HG03108 (cell line): ENCODE measurements around the gene CDH24.
A peak's percentile ranks its signal among the peaks of the same experiment; 100 is the strongest.

Experiments used
- ATAC-seq: cut with Tn5 transposase; IDR thresholded peaks from one replicate; pipeline ENCODE4 v1.9.1; 2021; ENCODE audit warnings: moderate library complexity; ENCODE audit not compliant: unreplicated experiment

Gene CDH24

DNA sequence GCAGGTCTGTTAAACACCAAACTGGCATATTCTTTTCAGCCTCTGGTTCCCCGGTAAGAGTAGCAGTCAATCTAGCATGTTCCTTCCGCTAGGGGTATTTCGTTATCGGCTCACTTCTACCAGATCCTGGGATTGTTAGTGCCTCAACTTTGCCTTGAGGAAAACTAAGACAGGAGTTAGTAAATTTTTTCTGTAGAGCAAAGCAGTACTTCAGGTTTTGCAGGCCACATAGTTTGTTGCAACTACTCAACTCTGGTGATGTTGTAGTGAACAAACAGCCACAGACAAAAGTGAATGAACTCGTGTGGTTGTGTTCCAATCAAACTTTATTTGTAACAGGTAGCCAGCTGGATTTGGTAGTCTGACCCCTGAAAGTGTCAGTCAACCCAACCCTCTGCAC, 6.3 kb upstream of the CDH24 start:
- ATAC-seq: no peak

DNA sequence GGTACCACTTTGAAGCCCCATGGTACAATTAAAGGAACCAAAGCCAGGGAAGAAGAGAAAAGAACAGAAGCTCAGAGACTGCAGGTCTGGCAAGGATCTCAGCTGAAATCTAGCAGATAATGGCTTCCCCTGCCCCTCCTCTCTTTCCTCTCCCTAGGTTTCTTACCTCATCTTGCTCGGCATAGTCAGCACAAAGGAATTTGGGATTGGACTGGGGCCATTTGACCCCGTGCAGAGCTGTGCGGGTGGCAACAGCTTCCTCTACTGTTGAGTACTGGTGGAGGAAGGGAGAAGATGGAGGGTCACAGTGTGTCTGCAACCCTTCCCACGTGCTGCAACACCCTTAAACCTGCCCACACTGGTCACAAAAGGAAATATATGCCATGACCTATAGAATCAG, 4.7 kb upstream of the CDH24 start:
- no peak for ATAC-seq

DNA sequence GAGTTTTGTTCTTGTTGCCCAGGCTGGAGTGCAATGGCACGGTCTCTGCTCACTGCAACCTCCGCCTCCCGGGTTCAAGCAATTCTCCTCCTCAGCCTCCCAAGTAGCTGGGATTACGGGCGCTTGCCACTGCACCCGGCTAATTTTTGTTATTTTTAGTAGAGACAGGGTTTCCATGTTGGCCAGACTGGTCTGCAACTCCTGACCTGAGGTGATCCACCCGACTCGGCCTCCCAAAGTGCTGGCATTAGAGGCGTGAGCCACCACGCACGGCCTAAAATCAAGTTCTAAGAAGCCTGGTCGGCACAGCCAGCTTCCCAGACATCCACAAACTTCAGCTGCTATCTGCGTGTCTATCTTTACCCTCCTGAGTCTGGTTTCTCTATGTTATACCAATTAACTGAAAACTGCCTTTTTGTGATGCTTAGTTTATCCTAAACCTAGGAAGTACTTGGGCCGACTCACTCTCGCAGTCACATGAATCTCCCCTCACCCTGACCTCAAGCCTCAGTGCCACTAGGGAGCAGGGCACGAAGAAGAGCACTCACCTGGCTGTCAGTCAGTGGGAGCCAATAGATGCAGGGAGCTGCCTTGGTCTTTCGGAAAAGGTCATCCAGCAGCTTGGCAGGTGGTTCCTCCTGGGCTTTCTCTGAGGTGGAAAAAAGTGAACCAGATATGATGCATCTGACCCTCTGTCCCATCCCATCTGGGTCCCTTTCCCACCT, 3.4 kb upstream of the CDH24 start:
- no peak for ATAC-seq

DNA sequence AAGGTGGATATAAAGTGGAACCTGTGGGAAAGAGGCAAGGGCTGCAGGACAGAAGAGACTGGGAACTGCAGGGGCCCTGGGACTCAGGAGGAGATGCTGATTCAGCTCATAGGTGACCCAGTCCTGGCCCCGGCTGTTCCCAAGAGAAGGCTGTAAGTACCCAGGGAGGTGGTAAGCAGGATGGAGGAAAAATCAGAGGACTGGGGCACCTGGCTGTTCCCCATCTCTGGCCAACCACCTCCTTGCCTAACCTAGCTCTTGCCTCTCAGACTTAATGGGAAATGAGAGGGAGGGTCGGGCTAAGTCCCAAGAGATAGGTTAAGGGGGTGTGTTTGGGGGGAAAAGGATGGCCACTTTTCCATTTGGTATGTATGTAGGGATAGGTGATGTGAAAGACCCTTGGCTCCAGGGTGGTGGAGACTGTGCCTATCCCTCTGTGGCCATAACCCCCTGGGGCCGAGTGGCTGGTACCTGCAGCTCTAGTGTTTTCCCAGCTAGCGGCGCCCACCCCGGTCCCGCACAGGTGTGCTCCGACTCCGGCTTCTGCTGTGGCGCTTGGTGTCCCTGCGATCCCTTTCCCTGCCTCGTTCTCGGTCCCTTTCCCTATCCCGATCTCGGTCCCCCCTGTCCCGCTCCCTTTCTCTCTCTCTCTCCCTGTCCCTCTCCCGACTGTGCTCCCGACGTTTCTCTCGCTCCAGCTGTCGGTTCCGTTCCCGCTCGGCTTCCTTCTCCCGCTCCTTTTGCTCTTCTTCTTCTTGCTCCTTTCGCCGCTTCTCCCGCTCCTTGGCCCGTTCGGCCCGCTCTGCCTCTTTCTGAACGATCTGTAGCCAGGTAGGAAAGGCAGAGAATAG, 1.6 kb upstream of the CDH24 start:
- no peak for ATAC-seq

DNA sequence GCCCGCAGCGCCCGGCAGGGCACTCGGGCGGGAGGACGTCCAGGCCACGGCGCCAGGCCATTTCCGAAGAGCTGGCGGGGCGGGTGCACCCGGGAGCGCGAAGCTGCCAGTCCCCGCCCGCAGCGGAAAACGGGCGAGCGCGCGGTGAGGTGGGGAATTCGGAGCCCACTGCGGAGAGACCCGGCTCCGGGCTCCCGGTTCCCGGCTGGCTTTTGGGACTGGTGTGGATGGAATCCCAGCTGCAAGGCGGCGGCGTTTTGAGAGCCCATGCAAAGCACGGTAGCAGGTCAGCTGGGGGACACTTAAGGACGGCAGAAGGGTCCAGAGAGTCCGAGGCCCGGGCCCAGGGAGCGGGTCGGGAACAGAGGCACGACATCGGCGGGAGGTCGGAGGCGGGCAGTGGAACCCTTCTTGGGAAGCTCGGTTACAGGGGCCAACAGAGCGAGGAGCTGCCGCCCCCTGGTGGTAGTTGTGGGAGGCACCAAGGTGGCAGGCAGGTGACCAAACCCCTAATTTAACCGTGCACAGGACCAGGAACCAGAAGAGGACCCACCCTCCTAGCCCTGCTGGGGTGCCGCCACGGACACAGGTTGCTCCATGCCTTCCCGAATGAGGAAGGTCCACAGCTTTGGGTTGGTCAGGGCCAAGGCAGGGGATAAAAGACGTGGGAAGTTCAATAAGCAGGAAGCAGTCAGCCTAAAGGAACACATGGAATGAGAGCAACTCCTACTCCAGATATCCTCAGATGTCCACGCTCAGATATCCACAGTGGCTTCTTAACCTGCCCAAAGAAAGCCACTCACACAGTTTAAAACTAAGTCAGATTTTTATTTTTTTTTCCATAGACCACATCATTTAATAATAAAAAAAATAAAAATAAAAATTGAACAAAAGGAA, 685 bp upstream of the CDH24 start:
- ATAC-seq: peak; percentile 43

DNA sequence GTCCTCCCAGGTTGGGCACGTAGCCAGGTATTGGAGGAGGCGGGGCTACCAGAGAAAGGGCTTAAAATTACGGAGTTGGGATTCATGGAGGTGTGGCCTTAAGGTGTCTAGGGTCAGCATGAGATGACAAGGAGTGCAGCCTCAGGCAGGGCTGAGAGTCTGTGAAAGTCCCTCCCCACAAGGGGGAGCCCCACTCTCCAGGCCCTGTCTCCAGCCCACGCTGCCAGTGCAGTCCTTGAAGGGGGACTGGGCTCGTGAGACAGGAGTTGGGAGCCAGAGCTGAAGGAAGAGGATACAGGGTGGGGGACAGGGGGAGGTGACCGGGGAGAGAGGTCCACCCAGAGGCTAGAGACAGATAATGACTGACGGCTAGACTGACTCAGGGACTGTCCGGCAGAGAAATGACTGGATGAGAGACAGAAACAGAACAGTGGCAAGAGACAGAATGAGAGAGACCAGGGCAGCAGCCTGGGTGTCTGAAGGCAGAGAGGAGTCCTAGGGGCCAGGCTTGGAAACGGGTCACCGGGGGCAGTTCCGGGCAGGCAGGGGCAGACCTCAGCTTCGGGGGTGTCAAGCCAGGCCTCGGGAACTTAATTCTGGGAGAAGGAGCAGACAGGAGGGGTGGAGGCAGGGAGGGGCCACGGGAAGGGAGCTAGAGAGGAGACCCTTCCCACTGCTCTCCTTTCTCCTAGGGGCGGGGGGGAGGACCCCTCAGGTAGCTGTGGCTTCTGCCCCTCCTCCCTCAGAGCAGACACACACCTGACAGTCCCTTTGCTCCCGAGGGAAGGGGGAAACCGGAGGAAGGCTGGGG, 970 bp downstream of the CDH24 start:
- peak; percentile 43 for ATAC-seq

DNA sequence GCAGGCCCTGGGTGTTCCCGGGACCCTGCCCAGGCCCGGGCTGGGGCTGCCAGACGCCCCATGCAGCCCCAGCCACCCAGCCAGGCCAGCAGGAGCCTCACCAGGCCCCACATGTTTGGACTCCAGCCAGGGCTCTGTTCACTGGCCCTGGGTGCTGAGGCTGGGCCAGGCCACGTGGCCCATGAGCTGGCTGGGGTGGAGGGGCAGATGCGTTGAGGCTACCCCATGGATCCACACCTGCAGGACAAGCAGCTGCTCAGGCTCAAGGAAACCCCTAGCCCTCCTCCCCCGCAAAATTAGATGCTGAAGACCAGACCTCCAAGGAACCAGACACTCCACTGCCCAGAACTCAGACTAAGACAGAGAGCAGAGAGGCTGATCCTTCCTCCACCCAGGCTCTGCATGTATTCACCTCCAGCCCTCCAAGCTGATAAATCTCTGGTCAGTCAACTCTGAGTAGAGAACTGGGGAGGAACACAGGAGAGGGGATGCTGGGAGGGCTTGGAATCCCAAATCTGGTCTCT, 1.6 kb downstream of the CDH24 start:
- no peak for ATAC-seq

DNA sequence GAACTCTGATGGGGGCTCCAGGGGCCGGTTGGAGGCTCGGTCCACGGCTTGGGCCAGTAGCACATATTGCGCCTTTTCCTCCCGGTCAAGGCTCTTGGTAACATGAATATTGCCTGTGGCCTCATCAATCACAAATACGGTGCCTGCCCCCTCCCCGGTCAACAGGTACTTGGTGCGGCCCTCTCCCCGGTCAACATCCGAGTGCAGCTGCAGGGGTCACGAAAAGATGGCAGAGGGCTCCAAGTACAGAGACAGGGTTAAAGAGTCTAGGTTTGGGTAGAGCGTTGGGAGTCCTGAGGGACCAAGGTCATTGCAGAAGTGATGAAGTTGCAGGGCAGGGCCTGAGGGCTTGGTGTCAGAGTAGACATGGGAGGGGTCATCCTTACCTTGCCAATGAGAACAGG, 2.2 kb downstream of the CDH24 start:
- ATAC-seq: no peak

DNA sequence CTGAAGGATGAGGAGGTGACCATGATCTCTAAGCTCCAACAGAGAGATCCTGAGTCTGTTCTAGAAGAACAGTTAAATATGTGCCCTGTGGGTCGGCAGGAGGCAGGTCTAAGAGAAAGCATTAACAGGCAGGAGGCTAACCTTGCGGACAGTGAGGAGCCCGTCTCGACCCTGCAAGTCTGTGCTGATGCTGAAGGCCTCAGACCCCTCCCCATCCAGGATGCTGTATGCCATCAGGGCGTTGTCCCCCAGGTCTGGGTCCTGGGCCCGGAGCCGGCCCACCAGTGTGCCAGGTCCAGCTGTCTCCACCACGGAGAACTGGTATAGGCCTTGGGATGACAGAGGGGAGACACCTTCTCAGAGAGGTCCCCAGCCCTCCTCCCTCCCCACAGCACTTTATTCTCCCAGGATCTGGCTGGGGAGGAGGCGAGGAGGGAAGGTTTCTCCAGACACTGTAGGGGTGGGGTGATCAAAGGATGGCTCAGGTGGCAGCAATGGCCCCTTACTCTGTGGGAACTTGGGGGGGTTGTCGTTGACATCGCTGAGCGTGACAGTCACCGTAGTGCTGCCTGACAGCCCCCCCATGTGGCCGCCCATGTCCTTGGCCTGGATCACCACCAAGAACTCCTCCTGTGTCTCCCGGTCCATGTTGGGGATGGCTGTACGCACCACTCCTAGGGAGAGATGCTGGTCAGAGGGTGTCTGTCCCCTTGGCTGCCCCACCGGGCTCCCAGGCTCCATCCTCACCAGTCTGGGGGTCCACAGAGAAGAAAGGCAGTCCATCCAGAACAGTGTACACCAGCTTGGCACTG, 3.1 kb downstream of the CDH24 start:
- ATAC-seq: no peak

DNA sequence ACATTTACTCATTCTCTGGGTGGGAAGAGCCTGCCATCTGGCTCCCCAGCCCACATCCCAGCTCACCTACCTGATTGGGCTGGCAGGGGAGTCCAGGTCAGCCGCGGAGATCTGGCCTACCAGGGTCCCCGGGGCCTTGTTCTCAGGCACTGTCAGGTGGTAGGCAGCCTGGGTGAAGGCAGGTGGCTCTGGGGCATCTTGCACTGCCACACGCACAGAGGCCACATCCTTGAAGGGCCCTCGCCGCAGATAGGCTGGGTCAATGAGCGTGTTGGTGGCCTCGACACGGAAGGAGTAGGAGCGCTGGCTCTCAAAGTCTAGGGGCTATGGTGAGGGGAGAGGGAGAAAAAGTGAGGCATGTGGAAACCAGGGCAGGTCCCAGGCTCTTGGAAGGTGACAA, 3.9 kb downstream of the CDH24 start:
- no peak for ATAC-seq

DNA sequence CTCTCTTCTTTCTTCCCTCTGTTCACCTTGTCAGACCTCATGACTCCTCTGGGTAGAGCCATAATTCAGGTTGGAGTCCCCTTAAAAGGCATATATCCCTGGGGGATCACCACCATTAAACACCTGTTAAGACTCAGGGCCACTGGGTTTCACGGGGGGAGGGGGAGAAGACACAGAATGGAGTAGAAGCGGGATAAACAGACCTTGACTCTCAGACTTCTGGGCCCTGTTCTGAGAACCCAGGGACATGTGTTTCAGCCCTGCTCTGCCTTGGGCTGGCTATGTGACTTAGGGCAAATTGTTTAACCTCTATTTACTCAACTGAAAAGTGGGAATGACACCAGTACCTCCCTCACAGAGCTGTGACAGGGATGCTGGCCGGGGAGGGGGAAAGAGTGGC, 4.6 kb downstream of the CDH24 start:
- no peak for ATAC-seq

DNA sequence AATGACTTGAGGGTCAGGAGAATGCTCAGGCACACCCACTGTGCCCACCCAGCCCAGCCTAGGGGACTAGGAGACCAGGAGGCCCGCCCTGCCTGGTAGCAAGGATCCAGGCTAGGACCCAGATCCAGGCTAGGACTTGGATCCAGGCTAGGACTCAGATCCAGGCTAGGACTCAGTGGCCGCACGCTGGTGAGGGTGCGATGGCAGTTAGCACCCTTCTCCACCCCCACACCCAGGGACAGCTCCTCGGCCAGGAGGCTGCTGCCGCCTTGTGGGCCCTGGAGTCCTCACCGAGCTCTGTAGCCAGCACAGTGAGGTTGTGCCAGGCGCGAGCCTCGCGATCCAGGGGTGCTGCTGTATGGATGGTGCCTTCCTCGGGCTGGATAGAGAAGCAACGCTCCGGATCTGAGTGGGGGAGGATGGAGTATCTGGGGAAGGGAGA, 5.1 kb downstream of the CDH24 start:
- no peak for ATAC-seq

DNA sequence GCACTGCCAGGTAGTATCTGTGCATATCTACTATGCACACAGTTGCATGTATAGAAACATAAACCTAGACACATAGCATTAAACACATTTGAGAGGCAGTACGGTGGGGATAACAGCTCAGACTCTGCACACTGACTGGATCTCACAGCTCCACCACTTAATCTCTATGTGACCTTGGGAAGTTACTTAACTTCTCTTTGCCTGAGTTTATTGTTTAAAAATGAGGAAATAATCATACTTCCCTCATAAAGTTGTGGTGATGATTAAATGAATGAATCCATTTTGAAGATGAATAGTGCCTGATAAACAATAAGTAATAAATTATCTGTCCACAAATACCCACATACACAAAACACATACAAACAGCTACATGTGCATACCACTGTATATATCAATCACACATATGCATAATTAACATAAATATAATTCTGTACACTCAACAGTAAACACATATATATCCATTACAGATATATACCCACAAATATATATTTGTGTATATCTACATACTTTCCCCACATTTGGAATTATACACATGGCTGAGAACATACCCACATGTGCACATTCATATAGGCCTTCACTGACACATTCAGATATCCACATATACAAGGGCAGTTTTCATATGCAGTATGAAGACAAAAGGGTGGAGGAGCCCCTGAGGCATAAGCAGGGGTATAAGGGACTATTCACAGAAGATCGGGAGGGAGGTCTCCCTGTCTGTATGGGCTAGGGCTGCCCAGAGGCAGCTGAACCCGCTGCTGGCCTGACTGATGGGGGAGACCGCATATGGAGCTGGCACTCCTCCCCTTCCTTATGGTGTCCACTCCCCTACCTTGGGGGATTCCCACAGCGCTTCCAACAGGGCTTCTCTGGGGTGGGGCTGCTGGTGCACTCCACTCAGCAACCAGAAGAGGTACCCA, 5.9 kb downstream of the CDH24 start:
- ATAC-seq: no peak

DNA sequence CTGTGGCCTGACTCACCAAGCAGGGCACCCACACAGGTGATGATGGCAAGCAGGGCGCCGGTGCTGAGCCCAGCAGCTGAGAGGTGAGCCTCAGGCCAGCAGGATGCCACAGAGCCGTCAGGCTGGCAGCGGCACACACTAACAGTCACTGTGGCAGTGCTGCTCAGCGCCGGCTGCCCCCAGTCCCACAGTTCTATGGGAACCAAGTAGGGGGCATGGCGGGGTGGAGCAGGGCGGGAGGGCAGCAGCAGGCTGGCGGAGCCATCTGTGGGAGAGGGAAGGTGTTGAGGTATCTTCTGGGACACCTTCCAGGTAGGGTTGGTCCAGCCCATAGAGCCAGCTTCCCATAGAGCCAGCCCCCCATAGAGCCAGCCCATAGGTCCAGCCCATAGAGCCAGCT, 8.3 kb downstream of the CDH24 start:
- no peak for ATAC-seq

DNA sequence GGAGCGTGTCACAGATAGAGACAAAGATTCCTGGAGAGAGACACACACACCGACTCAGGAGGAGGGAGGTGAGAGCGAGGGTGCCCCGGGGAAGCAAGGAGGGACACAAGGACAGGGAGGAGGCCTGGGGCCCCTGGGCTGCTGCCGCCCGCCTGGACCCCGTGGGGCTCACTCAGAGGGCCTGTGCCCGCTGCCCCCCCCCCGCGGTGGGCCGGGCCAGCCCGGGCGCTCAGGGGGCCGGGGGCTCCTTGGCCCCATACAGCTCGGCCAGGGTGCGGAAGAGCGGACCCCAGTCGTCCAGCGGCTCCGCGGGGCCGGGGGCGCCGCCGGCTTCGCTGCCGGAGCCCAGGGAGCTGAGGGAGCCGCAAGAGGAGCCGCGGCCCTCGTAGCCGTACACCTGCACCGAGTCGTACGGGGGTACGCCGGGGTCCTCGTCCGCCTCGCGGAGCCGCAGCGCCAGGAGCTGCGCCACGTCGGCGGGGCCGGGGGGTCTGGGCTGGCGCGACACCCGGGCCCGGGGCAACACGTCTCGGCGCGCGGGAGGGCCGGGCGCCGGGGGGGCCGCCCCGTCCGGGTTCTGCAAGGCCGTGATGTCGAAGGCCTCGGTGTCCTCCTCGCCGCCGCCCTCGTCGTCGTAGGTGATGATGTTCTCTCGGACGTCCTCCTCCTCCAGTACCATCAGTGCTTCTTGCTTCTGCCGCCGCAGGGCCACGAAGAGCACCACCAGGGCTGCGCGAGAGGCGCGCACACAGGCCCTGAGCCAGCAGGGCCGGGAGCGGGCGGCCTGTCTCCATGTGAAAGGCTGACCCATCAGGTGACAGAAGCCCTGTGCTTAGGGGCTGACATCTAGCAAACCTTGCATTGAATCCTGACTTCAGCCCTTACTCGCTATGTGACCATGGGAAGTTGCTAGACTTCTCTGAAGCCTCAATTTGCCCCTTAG, 9.3 kb downstream of the CDH24 start:
- ATAC-seq: no peak

DNA sequence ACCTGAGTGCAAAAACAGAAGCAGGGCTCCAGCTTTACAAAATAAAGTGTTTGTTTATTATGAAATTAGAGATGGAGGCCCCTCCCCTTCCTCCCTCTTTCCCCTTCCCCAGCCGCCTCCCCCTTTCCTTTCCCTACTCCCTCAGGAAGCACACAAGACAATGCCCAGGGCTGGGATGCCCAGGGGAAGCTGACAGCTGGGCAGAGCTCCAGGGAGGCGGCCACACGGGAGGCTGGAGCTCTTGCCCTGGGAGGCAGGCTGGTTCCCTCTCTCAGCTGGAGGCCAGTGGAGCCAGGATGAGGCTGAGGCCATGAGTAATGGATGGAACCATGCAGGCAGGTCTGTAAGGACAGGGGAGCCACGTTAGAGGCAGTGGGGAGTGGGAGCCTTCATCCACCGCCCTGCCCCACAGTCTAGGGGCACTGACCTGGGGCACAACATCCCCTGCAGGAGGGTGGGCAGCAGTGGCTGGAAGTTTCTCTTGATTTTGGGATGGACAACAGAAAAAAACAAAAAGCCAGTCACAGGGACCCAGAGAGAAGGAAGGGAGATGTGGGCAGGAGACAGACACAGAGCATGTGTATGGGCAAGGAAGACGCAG, 10.2 kb downstream of the CDH24 start:
- no peak for ATAC-seq
